Stimulated activated naive CD4-positive, alpha-beta T cell treated with Interleukin-2 at 50 U/mL for 16 hours (primary cell): ENCODE data around the gene MMD2.

Experiments
- DNase-seq: peaks from one replicate; lab custom pipeline; 2025; lab: John Stamatoyannopoulos, UW

Gene MMD2

DNA sequence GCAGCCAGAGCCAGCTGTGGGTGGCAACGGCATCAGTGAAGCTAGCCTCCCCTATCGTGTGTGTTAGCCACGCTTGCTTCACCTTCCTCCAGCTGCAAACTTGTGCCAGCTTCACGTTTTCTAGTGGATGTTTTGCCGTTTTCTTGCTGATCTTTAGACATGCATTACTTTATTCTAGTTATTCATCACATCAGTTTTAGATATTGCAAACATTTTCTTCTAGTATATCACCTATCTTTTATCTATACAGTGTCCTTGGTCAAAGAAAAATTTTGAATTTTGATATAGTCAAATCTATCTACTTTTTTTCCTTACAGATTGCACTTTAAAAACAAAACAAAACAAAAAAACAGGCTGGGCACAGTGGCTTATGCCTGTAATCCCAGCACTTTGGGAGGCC, 90.5 kb downstream of the MMD2 start:
- no peak for DNase-seq

DNA sequence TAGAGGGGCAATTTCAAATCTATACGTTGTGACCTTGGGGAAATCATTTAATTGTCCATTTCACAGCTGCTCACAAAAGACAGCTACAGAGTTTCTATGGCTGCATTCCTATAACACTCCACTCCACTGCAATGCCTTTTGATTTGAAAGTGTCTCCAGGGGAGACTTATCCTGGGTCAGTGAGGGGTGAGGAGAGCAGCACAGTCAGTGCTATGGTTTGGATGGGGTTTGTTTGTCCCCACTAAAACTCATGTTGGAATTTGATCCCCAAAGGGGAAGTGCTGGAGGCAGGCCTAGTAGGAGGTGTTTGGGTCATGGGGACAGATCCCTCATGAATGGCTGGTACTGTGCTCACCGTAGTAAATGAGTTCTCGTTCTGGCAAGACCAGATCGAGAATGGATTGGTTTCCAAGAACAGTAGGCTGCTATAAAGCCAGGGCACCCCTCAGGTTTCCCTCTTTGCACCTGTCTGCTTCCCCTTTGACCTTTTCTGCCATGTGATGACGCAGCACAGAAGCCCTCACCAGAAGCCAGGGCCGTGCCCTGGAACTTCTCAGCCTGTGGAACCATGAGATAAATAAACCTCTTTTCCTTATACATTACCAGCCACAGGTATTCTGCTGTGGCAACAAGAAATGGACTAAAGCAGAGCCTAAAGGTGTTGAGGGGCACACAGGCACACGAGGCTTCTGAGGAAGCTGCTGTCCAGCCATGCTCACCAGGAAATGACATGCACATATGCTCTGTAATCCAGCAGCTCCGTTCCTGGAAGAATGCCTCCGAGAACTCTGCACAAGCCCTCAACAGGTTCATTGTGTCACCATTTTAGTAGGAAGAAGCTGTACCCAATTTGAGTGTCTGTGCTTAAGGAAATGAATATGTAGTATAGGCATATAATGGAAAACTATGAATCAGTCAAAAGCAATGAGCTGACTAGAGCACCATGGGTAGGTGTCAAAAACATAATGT, 92.2 kb downstream of the MMD2 start:
- no peak for DNase-seq

GRCh38 chr7:4862156-4862555, 96.8 kb downstream of the MMD2 start:
- DNase-seq: no peak

DNA sequence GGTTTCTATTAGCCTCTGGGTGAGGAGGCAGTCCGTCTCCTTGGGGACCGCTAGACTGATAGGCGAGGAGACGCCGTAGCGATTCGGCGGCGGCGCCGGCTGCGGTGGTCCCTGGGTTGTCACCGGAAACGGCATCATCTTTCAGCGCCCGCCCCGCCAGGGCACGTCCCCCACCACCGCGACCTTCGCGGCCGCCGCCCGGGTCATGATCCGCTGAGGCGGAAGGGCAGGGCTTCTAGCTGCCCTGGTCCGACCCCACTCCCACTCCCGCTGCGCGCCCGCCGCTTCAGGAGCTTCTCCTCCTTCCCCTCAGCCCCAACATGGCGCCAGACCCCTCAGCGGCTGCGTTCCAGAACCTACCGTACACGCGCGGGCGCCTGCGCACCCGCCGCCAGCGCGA, 97.3 kb downstream of the MMD2 start, which contains the start of gene PAPOLB:
PAPOLB (minus strand) TSS at position 358 of the 400 bp plus-strand sequence; CDS start at position 138, 220 bp downstream.
- DNase-seq: no peak

DNA sequence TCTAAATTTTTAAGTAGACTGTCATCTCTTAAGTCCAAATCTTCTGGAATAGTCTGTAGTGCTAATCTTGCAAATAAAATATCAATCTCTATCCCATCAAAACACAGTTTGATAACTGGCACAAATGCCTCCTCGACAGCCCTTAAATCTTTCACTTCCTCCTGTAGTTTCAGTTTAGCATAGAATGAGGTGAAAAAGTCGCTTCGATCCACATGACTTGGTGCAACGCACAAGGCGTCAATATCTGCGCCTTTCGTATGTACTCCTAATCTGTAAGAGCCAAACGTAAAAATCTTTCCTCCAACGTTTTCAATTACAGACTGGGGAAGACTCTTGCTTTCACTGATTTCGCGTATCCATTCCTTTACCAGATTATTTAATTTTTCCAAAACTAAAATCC, 97.8 kb downstream of the MMD2 start:
- no peak for DNase-seq

- no peak for DNase-seq
Measured at GRCh38 chr7:4857189-4857588, 101.8 kb downstream of the MMD2 start.

GRCh38 chr7:4856336-4857057, 102.5 kb downstream of the MMD2 start:
- no peak for DNase-seq
